Ishikawa (cell line): ENCODE results near the gene ROR1.

ENCODE experiments used
- CEBPB ChIP-seq: IDR thresholded peaks from 2 replicates; pipeline ENCODE4 v1.6.1; 2012
- MAX ChIP-seq: IDR thresholded peaks from 2 replicates; pipeline ENCODE4 v1.6.1; 2012
- REST ChIP-seq: IDR thresholded peaks from 2 replicates; pipeline ENCODE4 v1.6.1; 2012; ENCODE audit warnings: low read depth, mild to moderate bottlenecking
- TCF12 ChIP-seq: IDR thresholded peaks from 2 replicates; pipeline ENCODE4 v1.6.1; 2012; ENCODE audit warnings: low read depth
- USF1 ChIP-seq: IDR thresholded peaks from 2 replicates; pipeline ENCODE4 v1.6.1; 2012

- TF ChIP-seq TCF12: no peak
- no peak for TF ChIP-seq CEBPB
- no peak for TF ChIP-seq MAX
- no peak for TF ChIP-seq USF1
- TF ChIP-seq REST: no peak
Measured at GRCh38 chr1:63960326-63960725, 186.5 kb downstream of the ROR1 start.
